HG02885 (cell line): ENCODE data around the gene LY86.

Experiments
- ATAC-seq: cut with Tn5 transposase; IDR thresholded peaks from one replicate; pipeline ENCODE4 v1.9.1; 2021; ENCODE audit warnings: mild to moderate bottlenecking; ENCODE audit not compliant: unreplicated experiment, poor library complexity

Gene LY86

GRCh38 chr6:6696867-6697531 is 108.5 kb downstream of the LY86 start:
- no peak for ATAC-seq

- ATAC-seq = no peak
These were observed 109.1 kb downstream of the LY86 start for GRCh38 chr6:6697620-6698019.

GRCh38 chr6:6699741-6700367 is 111.3 kb downstream of the LY86 start:
- no peak for ATAC-seq

- no peak for ATAC-seq
These were observed 112.1 kb downstream of the LY86 start for GRCh38 chr6:6700407-6701270.

- ATAC-seq = no peak
These were observed 113.3 kb downstream of the LY86 start for GRCh38 chr6:6701864-6702263.

GRCh38 chr6:6703699-6704098 is 115.2 kb downstream of the LY86 start:
- ATAC-seq = no peak
